Breast epithelium (tissue), 3 donors: ENCODE measurements around the gene FAM222A.

Experiments used
- POLR2A ChIP-seq: fragments of 450-650 bp; IDR thresholded peaks from one replicate; pipeline ENCODE4 v1.6.1; 2016; ENCODE audit warnings: antibody characterized with exemption, mild to moderate bottlenecking, moderate library complexity
- POLR2AphosphoS5 ChIP-seq, 3 donors: sonication (generic); formaldehyde crosslinking; IDR thresholded peaks; one replicate each; pipeline ENCODE4 v1.6.1; 2017; ENCODE audit warnings: antibody characterized with exemption in 3 of 3
- TF ChIP-seq, protein P1 (sequence below), 3 donors: fragments of 450-650 bp; IDR thresholded peaks; one replicate each; pipeline ENCODE4 v1.5.1; 2016 to 2017; ENCODE audit warnings: antibody characterized with exemption in 3 of 3, mild to moderate bottlenecking in 3 of 3, moderate library complexity in 3 of 3

- TF ChIP-seq POLR2A, result no peak
- TF ChIP-seq, protein P1, sequence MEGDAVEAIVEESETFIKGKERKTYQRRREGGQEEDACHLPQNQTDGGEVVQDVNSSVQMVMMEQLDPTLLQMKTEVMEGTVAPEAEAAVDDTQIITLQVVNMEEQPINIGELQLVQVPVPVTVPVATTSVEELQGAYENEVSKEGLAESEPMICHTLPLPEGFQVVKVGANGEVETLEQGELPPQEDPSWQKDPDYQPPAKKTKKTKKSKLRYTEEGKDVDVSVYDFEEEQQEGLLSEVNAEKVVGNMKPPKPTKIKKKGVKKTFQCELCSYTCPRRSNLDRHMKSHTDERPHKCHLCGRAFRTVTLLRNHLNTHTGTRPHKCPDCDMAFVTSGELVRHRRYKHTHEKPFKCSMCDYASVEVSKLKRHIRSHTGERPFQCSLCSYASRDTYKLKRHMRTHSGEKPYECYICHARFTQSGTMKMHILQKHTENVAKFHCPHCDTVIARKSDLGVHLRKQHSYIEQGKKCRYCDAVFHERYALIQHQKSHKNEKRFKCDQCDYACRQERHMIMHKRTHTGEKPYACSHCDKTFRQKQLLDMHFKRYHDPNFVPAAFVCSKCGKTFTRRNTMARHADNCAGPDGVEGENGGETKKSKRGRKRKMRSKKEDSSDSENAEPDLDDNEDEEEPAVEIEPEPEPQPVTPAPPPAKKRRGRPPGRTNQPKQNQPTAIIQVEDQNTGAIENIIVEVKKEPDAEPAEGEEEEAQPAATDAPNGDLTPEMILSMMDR (IDR thresholded peaks at IDR 0.05), result no peak
- no peak for TF ChIP-seq POLR2AphosphoS5 (IDR thresholded peaks at IDR 0.05)
These were observed 34.9 kb upstream of the FAM222A start for GRCh38 chr12:109678719-109679118.
